Stimulated activated CD4-positive, alpha-beta T cell treated with anti-CD3 and anti-CD28 coated beads, Interleukin-15, amount 100 ng/mL, for 1 hour (primary cell): ENCODE measurements around the gene FAM72C.
"Not testable (repeated sequence)": the region's sequence is repeated elsewhere in the genome, so short reads cannot be mapped to it uniquely, and the experiment has no call there.

ENCODE experiments used
- DNase-seq, 2 donors: peaks; one replicate each; pipeline ENCODE4 v3.0.0-alpha.2; 2020; ENCODE audit warnings: low read depth in 1 of 2, low spot score in 1 of 2

Gene FAM72C

GRCh38 chr1:143971924-143972700 lies at the start of gene FAM72C:
Gene FAM72C, minus strand, starts transcription at chr1:143971986. Its CDS starts 845 bp downstream, at chr1:143971141.
- DNase-seq = not testable (repeated sequence)

GRCh38 chr1:144020001-144020738 lies 48.4 kb upstream of the FAM72C start:
- DNase-seq = not testable (repeated sequence)

GRCh38 chr1:144019101-144019500 lies 47.3 kb upstream of the FAM72C start:
- DNase-seq = not testable (repeated sequence)

DNA sequence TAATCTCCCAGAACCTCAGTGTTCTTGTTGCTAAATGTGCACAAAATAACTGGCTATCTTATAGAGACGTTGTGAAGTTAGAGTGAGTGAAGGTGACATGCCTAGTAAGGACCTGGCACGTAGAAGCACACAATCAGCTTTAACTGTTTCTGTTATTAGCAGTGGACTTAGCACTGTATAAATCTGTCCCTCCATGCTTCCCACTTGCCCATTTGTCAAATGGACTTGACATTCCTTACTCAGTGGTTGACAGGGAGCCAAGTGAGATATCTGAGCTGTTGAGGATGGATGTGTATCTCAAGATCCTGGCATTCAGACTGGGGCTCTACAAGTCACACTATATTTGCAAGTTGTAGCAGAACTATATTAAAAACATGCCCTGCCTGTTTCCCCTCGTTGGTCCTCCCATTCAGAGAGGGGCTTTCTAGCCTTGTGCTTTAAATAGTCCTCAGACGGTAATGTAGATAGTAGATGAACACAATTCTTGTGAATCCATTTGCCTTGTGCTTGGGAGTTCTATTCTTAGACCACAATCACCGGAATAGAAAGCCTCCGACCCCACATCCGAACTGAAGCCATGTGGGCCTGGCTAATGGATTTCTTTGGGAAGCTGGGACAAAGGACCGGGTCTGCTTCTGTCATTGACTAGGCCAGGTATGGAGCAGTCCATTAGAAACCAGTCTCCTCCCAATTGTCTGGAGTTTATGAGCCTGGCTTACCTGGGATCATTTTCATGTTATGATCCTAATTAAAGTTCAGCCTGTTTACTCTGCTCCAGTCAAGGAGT lies 43.6 kb upstream of the FAM72C start:
- not testable (repeated sequence) for DNase-seq

DNA sequence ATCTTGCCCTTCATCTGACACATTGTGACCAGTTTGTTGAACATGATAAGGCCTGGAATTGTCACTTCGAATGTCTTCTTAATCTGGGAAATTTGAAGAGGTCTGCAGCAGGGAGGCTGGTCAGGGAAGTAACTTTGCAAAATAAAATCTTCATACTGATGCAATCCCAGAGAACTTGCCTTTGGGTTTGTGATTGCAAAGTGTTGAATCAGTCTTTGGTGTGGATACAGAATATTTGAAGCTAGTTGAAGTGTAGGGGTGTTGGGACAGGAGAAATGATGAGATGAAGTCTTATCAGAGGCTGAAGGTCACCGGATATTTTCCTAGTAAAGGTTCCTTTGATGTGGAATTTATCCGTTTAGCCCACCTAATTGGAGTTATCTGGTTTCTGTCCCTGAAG lies 42.7 kb upstream of the FAM72C start:
- DNase-seq = not testable (repeated sequence)

- DNase-seq = not testable (repeated sequence)
Measured at GRCh38 chr1:144014121-144014520, 42.3 kb upstream of the FAM72C start.

DNA sequence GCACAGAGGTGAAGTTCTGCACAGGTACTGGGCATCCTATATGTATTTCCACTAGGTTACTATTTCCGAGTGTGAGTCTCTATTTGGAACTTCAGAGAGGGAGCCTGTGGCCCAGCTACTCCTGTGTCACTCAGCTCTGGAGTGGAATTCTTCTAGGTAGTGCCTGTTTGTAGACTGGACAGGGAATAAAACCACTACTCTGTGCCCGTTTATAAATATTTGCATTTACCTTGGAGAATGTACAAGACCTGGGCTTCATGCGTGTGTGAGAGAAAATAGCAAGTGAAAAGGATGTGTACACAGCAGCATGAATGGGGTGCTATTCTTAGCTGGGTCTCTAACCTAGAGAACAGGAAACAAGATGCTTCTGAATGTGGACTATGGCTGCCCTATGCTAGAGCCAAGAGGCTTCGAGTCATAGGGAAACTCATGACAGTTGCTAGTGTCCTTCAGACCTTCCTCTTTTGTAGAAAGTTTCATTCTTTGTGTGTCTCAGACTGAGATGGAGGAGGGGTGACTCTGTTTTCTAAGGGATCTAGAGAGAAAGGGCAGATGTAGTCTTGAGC lies 40.5 kb upstream of the FAM72C start:
- not testable (repeated sequence) for DNase-seq

DNA sequence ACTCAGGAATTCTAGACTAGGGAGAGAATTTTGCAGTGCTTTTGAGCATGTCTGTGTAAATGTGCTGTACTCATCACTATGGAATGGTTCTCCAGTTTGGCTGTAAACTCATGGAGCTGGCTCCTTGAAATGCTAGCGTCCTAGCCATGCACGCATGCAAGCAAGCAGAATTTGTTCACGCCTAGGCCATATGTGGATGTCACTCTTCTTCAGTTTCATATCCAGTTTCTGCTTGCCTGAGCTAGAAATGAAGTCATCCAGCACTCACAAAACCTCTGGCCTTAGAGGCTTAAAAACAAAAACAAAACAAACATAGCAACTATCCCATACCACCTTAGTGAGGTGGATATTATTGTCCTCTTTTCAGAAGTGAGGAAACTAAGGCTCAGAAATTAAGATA lies 37.6 kb upstream of the FAM72C start:
- not testable (repeated sequence) for DNase-seq

DNA sequence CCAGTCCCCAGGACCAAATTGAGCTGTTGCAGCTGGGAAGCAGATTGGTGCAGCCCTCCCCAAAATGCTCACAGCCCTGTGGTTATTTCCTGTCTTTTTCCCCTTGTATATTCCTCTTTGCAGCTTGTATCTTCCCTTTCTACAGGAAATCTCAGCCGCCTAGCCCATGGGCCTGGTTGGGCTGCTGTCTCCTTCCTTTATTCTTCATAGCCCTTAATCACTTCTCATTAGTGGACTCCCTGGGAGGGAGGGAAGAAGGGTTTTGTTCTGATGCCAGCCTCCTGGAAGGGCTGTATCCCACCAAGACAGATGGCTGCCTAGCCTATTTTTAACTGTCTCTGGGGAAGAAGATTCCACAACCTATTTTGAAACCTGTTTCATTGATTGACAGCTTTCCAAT lies 32.5 kb upstream of the FAM72C start:
- DNase-seq = not testable (repeated sequence)

- not testable (repeated sequence) for DNase-seq
Measured at GRCh38 chr1:144003306-144004029, 31.7 kb upstream of the FAM72C start.

- not testable (repeated sequence) for DNase-seq
Measured at GRCh38 chr1:144002141-144002881, 30.5 kb upstream of the FAM72C start.

- DNase-seq = not testable (repeated sequence)
Measured at GRCh38 chr1:144001077-144001476, 29.3 kb upstream of the FAM72C start.

DNA sequence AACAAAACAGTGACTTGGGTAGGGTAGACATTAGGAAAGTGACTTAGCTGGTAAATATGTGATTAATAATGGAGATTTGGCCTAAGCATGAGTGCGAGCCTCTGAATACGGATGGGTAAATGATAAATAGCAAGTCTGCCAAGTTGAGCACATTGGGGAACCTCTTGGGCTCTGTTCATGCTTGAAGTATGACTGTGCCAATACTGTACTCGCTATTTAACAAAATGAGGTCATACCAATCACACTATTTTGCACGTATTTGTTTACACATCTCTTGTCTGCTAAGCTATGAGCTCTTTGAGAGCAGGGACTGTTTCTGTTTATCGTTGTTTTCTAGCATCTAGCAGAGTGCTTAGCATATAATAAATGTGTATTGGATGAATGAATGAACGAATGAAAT lies 24.2 kb upstream of the FAM72C start:
- not testable (repeated sequence) for DNase-seq

DNA sequence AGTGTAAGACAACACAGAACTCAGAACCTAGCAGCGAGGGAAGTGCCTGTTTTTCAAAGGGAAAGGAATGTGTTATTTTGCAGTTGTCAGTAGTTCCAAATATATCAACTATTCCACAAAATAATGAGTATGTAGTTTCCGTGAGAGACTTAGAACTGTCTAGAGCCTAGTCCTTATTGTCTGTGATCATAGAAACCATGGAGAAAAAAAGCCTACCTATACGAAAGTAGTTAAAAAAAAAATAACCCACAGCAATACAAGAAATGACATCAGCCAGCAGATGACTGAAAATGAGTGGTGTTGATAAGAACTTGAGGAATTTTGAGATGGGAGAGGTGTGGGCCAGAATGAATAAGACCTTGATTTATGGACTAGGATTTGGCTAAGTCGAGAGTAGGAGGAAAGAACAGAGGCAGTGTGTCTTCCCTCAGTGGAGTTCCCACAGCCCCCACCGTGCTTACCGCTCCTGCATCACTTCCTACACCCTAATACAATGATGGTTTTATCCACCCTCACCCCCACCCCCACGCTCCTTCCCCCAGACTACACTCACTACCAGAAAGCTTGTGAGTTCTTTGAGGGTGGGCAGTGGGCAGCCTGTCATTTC lies 21.6 kb upstream of the FAM72C start:
- not testable (repeated sequence) for DNase-seq

- DNase-seq = not testable (repeated sequence)
Measured at GRCh38 chr1:143990699-143991098, 18.9 kb upstream of the FAM72C start.

GRCh38 chr1:143989719-143990118 lies 17.9 kb upstream of the FAM72C start:
- not testable (repeated sequence) for DNase-seq

DNA sequence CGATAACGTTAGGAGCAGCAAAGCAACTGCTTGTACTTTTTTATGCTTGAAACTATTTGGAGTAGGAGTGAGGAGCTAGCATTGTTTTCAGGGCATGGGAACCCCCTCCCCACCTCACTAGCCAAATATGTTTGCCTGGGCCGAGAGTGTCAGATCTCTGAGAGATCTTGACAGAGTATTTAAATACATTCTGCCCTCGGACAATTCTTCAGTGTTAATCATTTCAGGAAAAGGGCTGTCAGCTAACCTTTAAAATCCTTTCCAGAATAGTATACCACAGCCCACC lies 17.6 kb upstream of the FAM72C start:
- not testable (repeated sequence) for DNase-seq

GRCh38 chr1:143988602-143989426 lies 17.0 kb upstream of the FAM72C start:
- not testable (repeated sequence) for DNase-seq

GRCh38 chr1:143987868-143988267 lies 16.1 kb upstream of the FAM72C start:
- DNase-seq = not testable (repeated sequence)
